Panc1 (cell line): ENCODE data around the gene ZNF622. TPM values are rescaled to one million over a fixed set of nuclear protein-coding genes. Genes with fewer than 3 reads are reported as not detected.

Experiments used
- ATAC-seq: fragments of 200-7000 bp; cut with Tn5 transposase; 2 replicates; pipeline ENCODE4 v1.9.1; 2020; ENCODE audit warnings: mild to moderate bottlenecking, moderate library complexity
- BruUV-seq: library from RNA; stranded (reverse); fragments of 400-500 nt; replicated peaks from 2 replicates; lab custom pipeline; 2021; lab: Mats Ljungman, UMichigan
- CTCF ChIA-PET: fragments of 300-600 bp; sonication (Branson Sonifier 250); formaldehyde crosslinking; loops from one replicate; lab custom pipeline; 2022; ENCODE audit warnings: antibody characterized with exemption; lab: Charles Lee
- POLR2A ChIA-PET: fragments of 300-600 bp; sonication (Branson Sonifier 250); formaldehyde crosslinking; loops from one replicate; lab custom pipeline; 2022; ENCODE audit warnings: antibody characterized with exemption; lab: Charles Lee
- DNase-seq: peaks from one replicate; pipeline ENCODE4 v3.0.0-alpha.2; 2010; ENCODE audit warnings: low read depth, low spot score
- H3K27ac ChIP-seq: 2 replicates; pipeline ENCODE4 v1.5.1; 2011; ENCODE audit warnings: mild to moderate bottlenecking, low read length, inconsistent platforms
- H3K27me3 ChIP-seq: fragments of 200-500 bp; sonication (Bioruptor generic); 2 replicates; pipeline ENCODE4 v1.6.0; 2014; ENCODE audit warnings: low read length, inconsistent platforms; ENCODE audit not compliant: control insufficient read depth, insufficient read depth
- H3K36me3 ChIP-seq: fragments of 200-500 bp; sonication (Bioruptor generic); 2 replicates; pipeline ENCODE4 v1.5.1; 2014; ENCODE audit warnings: inconsistent platforms, mild to moderate bottlenecking, low read length, moderate library complexity; ENCODE audit not compliant: control insufficient read depth, insufficient read depth
- H3K4me1 ChIP-seq: 2 replicates; pipeline ENCODE4 v1.5.1; 2011; ENCODE audit warnings: inconsistent platforms, mild to moderate bottlenecking, low read length, moderate library complexity; ENCODE audit not compliant: control insufficient read depth, insufficient read depth
- H3K4me3 ChIP-seq, 2 experiments: 2 replicates each; pipeline ENCODE4 v1.5.1; 2011 to 2012; ENCODE audit warnings: low read depth in 2 of 2, low read length in 2 of 2, mild to moderate bottlenecking in 2 of 2, inconsistent platforms in 1 of 2, moderate library complexity in 1 of 2
- H3K9me3 ChIP-seq: fragments of 200-500 bp; sonication (Bioruptor generic); 2 replicates; pipeline ENCODE4 v1.5.1; 2014; ENCODE audit warnings: low read depth, mild to moderate bottlenecking, inconsistent platforms, low read length, moderate library complexity; ENCODE audit not compliant: control insufficient read depth, insufficient read depth
- CTCF ChIP-seq: fragments of 450-650 bp; IDR thresholded peaks from 2 replicates; pipeline ENCODE4 v1.5.1; 2017; ENCODE audit warnings: mild to moderate bottlenecking
- POLR2AphosphoS5 ChIP-seq: IDR thresholded peaks from 2 replicates; pipeline ENCODE4 v1.6.1; 2012; ENCODE audit warnings: mild to moderate bottlenecking, low read depth, low read length, moderate library complexity
- SIN3A ChIP-seq: IDR thresholded peaks from 2 replicates; pipeline ENCODE4 v1.6.1; 2012; ENCODE audit warnings: low read depth, mild to moderate bottlenecking, low read length, moderate library complexity, borderline replicate concordance; ENCODE audit not compliant: insufficient read depth
- TCF7L2 ChIP-seq: IDR thresholded peaks from 2 replicates; pipeline ENCODE4 v1.6.1; 2011; ENCODE audit warnings: mild to moderate bottlenecking, low read depth, low read length, inconsistent platforms
- in situ Hi-C: cut with HindIII; loops from 2 replicates; pipeline ENCODE4 v1.10.0; 2016; ENCODE audit warnings: low sequenced_read_pairs, low pct_unique_long_range_greater_than_20kb
- intact Hi-C: fragments of 100-400 bp; cut with micrococcal nuclease; formaldehyde crosslinking; loops from one replicate; pipeline ENCODE4 v1.10.0; 2022; ENCODE audit not compliant: unreplicated experiment
- total RNA-seq: library from RNA; stranded (reverse); gene quantifications from one replicate; pipeline ENCODE4 v1.2.1, GENCODE V29; 2021; ENCODE audit not compliant: unreplicated experiment
- TF ChIP-seq, protein P1 (sequence below), 2 experiments: IDR thresholded peaks; 2 replicates each; pipeline ENCODE4 v1.6.1; 2011 to 2012; ENCODE audit warnings: low read depth in 2 of 2, control low read depth in 1 of 2, low read length in 1 of 2, mild to moderate bottlenecking in 1 of 2, moderate library complexity in 1 of 2; ENCODE audit not compliant: insufficient read depth in 1 of 2

Gene ZNF622
- total RNA-seq, 1 experiment from 2014 or later: 29.3 TPM

GRCh38 chr5:16502866-16503265, 37.3 kb upstream of the ZNF622 start:
- intact Hi-C loops (no loop called here), in situ Hi-C loops (no loop called here)
- no TSS peak for BruUV-seq
- CTCF ChIA-PET: no interaction called here
- POLR2A ChIA-PET: no interaction called here
- H3K4me1 ChIP-seq: no peaks in the 10 kb centered on the region
- DNase-seq (no peak), ATAC-seq (no peak)
- H3K9me3 ChIP-seq: no peaks in the 10 kb centered on the region
- no peak overlapping the region for H3K27ac ChIP-seq
- TF ChIP-seq CTCF: no peak
- TF ChIP-seq POLR2AphosphoS5: no peak
- TF ChIP-seq SIN3A: no peak
- no peak for TF ChIP-seq TCF7L2
- H3K4me3 ChIP-seq: no peak overlapping the region
- H3K36me3 ChIP-seq: no peaks in the 10 kb centered on the region
- H3K27me3 ChIP-seq: no peaks in the 10 kb centered on the region

GRCh38 chr5:16500024-16500423, 34.4 kb upstream of the ZNF622 start:
- in situ Hi-C loops: no loop called here
- H3K27me3 ChIP-seq: no peaks in the 10 kb centered on the region
- TF ChIP-seq SIN3A (no peak), TCF7L2 (no peak), POLR2AphosphoS5 (no peak), CTCF (no peak)
- TF ChIP-seq, protein P1, sequence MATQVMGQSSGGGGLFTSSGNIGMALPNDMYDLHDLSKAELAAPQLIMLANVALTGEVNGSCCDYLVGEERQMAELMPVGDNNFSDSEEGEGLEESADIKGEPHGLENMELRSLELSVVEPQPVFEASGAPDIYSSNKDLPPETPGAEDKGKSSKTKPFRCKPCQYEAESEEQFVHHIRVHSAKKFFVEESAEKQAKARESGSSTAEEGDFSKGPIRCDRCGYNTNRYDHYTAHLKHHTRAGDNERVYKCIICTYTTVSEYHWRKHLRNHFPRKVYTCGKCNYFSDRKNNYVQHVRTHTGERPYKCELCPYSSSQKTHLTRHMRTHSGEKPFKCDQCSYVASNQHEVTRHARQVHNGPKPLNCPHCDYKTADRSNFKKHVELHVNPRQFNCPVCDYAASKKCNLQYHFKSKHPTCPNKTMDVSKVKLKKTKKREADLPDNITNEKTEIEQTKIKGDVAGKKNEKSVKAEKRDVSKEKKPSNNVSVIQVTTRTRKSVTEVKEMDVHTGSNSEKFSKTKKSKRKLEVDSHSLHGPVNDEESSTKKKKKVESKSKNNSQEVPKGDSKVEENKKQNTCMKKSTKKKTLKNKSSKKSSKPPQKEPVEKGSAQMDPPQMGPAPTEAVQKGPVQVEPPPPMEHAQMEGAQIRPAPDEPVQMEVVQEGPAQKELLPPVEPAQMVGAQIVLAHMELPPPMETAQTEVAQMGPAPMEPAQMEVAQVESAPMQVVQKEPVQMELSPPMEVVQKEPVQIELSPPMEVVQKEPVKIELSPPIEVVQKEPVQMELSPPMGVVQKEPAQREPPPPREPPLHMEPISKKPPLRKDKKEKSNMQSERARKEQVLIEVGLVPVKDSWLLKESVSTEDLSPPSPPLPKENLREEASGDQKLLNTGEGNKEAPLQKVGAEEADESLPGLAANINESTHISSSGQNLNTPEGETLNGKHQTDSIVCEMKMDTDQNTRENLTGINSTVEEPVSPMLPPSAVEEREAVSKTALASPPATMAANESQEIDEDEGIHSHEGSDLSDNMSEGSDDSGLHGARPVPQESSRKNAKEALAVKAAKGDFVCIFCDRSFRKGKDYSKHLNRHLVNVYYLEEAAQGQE (IDR thresholded peaks at IDR 0.05; ENCODE audit: insufficient read depth in 1 of 2, low read depth in 2 of 2, low read length in 1 of 2): no peak
- H3K27ac ChIP-seq: no peak overlapping the region
- no peak overlapping the region for H3K4me3 ChIP-seq
- no peaks in the 10 kb centered on the region for H3K4me1 ChIP-seq
- H3K9me3 ChIP-seq: no peaks in the 10 kb centered on the region
- H3K36me3 ChIP-seq: no peaks in the 10 kb centered on the region
- DNase-seq (no peak), ATAC-seq (no peak)
- ChIA-PET CTCF (interaction anchor here (0.6 kb wide), 1 partner anchor 466 kb away, joined by 3 read pairs; no protein-coding TSS in a partner anchor), POLR2A (no interaction called here)
- intact Hi-C loops: no loop called here
- BruUV-seq: no TSS peak
